Activated naive CD8-positive, alpha-beta T cell treated with anti-CD3 and anti-CD28 coated beads for 36 hours (primary cell): ENCODE measurements around the gene PPIL4. TPM values are rescaled to one million over a fixed set of nuclear protein-coding genes. Genes with fewer than 3 reads are reported as not detected.

Source experiments
- DNase-seq: peaks from one replicate; pipeline ENCODE4 v3.0.0; 2021
- H3K27ac Mint-ChIP-seq: one replicate; pipeline ENCODE4 v1.8.0; 2022; ENCODE audit warnings: mild to moderate bottlenecking, moderate library complexity, mixed read lengths
- H3K27me3 Mint-ChIP-seq: one replicate; pipeline ENCODE4 v1.8.0; 2022; ENCODE audit warnings: mild to moderate bottlenecking, mixed read lengths
- H3K36me3 Mint-ChIP-seq: one replicate; pipeline ENCODE4 v1.8.0; 2021; ENCODE audit warnings: mild to moderate bottlenecking, mixed read lengths
- H3K4me1 Mint-ChIP-seq: one replicate; pipeline ENCODE4 v1.8.0; 2021; ENCODE audit warnings: mixed read lengths
- H3K4me3 Mint-ChIP-seq: one replicate; pipeline ENCODE4 v1.8.0; 2022; ENCODE audit warnings: mild to moderate bottlenecking, moderate library complexity, mixed read lengths
- H3K9me3 Mint-ChIP-seq: one replicate; pipeline ENCODE4 v1.8.0; 2022; ENCODE audit warnings: mixed read lengths
- total RNA-seq, 2 experiments: library from RNA; stranded (reverse); gene quantifications; one replicate each; pipeline ENCODE4 v1.2.3, GENCODE V29; 2021

Gene PPIL4
- total RNA-seq, 2 experiments from 2014 or later = 26.2 to 27.5 TPM

DNA sequence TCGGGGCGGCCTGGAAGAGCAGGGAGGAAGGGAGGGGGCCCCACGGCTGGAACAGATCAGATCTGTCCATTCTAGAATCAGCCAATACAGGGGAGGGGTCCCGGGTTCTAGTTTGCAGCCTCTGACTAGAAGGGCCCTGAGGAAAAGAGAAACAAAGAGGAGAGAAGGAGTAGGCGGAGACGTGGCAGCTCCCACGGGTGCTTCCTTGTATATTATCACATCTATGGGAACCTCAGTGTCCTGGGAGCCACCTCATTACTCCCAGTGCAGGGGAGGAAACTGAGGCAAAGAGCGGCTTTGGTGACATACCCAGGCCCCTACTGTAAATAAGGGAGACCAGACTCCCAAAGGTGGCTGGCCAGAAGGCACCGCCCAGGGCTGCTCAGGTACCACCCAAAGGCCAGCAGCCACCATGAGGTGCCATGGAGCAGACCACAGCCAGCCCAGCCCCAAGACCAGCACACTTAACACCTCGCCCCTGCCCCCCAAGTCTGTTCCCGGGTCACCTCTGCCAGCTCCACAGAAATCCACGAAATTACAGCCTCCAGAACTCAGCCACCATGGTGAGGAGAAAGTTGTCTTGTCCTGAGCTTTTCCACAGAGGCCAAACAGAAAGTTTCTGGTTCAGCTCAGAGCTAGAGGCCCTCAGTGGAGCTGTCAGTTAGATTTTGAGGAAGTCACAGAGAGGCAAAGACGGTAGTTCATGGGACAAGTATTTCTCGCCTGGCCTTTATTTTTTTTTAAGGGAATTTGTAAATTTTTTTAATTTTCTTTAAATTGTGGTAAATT lies 63.1 kb downstream of the PPIL4 start:
- Mint-ChIP-seq H3K4me1 (peaks cover 58% of the 10 kb centered on the region), H3K36me3 (peaks cover 45% of the 10 kb centered on the region), H3K9me3 (no peaks in the 10 kb centered on the region), H3K27ac (peak overlapping the region; percentile 96), H3K4me3 (peak overlapping the region; percentile 89), H3K27me3 (no peaks in the 10 kb centered on the region)
- DNase-seq = no peak

DNA sequence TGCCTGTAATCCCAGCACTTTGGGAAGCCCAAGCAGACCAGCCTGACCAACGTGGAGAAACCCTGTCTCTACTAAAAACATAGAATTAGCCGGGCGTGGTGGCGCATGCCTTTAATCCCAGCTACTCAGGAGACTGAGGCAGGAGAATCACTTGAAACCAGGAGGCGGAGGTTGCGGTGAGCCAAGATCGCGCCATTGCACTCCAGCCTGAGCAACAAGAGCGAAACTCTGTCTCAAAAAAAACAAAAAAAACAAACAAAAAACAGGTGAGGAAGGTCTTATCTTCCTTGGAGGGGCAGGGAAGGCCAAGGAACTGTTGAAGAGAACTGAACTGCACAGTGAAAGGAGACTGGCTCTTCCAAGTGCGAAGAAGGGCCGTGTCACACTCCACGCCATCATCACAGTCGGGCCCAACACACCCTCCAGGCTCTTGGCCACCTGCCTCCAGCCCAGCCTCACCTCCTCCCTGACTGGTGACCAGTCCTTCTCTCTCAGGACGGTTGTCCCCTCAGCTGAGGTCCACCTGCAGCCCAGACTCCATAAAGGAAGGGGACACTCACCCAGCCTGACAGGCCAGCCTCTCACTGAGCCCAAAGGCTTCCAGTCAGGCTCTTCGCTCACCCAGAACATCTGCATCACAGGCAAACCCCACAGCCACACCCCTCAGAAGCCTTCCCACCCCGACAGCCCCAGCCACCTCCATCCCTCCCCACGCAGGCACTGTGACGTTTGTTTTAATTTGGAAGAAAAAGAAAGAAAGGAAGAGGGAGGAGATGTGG lies 65.2 kb downstream of the PPIL4 start:
- no peak for DNase-seq
- Mint-ChIP-seq H3K36me3 (peaks cover 57% of the 10 kb centered on the region), H3K9me3 (no peaks in the 10 kb centered on the region), H3K4me3 (peak overlapping the region; percentile 89), H3K27ac (peak overlapping the region; percentile 96), H3K4me1 (peaks cover 62% of the 10 kb centered on the region), H3K27me3 (no peaks in the 10 kb centered on the region)

DNA sequence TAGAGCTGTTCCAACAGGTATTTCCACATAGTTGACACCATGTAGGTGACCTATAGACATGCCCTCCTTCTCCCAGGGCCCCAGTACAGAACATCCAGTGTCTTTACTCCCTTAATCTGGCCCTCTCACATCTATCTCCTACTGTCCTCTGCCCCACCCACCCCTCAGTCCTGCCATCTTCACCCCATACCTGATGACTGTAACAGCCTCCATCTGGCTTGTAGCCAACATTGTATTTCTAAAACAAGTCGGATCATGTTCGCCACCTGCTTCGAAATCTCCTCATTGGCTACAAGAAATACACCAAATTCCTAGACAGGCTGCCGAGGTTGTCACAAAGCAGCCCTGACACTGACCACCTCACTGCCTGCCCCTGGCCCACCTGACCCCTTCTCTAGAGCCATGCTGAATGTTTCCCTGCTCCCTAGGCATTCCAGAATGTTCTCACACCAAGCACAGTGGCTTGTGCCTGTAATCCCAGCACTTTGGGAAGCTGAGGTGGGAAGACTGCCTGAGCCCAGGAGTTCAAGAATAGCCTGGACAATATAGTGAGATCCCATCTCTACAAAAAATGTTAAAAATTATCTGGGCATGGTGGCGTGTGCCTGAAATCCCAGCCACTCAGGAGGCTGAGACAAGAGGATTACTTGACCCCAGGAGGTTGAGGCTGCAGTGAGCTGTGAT lies 67.1 kb downstream of the PPIL4 start:
- peaks cover 55% of the 10 kb centered on the region for H3K36me3 Mint-ChIP-seq
- peak overlapping the region; percentile 74 for H3K27ac Mint-ChIP-seq
- no peaks in the 10 kb centered on the region for H3K27me3 Mint-ChIP-seq
- no peak for DNase-seq
- no peaks in the 10 kb centered on the region for H3K9me3 Mint-ChIP-seq
- H3K4me1 Mint-ChIP-seq = peaks cover 50% of the 10 kb centered on the region
- H3K4me3 Mint-ChIP-seq = no peak overlapping the region

DNA sequence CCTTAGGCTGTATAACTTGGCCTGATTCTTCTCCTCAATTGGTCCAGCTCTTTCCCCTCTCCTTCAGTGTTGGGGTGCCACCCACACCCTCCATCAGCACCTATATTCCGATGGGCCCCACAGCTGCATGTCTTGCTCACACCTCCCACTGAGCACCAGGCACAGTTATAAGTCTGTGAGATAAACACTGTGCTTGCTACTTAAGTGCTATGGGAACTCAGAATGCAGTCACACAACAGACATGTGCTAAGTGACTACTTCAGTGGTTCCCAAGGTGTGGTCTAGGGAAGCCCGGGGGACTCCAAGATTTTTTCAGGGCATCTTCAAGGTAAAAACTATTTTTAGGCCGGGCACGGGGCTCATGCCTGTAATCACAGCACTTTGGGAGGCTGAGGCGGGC lies 68.3 kb downstream of the PPIL4 start:
- Mint-ChIP-seq H3K36me3 (peaks cover 57% of the 10 kb centered on the region), H3K4me3 (peak overlapping the region; percentile 6), H3K27ac (no peak overlapping the region), H3K4me1 (peaks cover 54% of the 10 kb centered on the region), H3K9me3 (no peaks in the 10 kb centered on the region), H3K27me3 (no peaks in the 10 kb centered on the region)
- DNase-seq = no peak

DNA sequence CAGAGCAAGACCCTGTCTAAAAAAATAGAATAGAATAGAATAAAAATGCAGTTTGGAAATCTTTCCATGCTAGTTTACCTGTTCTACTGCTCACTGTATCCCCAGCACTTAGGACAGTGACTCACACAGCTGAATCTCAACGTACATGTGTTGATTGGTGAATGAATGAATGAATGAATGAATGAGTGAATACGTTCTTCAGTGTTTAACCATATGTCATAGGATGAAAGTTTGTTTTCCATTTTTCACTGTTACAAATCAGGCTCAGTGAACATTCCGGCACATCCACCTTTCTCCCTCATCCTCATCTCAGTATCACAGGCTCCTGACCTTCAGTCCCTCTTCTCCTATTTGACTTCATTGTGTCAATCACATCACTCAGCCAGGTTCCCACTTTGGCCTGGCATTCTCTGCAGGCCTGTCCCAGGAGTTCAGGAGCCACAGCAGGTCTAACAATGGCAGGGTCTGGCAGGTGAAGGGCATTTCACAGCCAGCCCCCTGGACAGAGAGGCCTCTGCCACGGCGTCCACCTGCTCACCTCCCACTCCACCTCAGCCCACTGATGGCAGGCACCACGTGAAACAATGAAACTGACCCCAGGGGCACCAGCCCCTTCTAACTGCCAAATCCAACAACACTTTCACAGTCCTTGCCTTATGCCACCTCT lies 68.9 kb downstream of the PPIL4 start:
- Mint-ChIP-seq H3K4me1 (peaks cover 59% of the 10 kb centered on the region), H3K36me3 (peaks cover 56% of the 10 kb centered on the region), H3K4me3 (no peak overlapping the region), H3K27ac (peak overlapping the region; percentile 11), H3K9me3 (no peaks in the 10 kb centered on the region), H3K27me3 (no peaks in the 10 kb centered on the region)
- DNase-seq = no peak

DNA sequence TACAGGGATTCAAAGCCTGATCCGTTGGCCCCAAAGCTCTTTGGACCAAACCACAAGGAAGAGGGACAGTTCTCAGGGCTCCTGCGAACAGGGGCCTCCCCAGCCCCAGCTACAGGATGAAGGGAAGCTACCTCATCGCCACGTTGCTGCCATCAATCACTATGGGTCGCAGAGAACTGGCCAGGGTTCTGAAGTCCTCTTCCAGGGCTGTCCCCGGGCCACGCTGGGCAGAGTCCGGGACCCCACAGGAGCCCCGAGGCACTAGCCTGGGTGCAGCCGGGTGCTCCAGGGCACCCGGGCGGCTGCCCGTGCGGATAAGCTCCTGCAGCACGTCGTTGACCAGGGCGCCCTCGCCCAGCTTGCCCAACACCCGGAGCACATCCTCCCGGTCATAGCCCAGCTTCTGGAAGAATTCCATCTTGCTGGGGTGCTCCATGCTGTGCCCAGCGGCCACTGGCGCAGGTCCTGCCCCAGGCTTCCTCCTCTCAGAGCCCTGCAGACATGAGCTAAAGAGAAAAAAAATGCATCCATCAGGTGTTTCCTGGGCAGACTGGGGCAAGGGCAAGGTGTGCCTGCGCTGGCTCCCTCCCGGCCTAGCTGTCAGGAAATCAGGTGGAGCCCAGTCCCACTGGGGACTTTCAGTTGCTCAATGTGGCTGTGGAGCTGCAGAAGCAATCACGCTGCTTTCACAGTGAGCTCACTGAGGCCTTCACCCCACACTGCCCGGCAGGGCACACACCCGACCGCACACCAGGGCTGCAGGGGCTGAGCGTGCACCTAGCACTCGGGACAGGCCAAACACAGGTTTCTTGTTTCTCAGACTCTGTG lies 71.5 kb downstream of the PPIL4 start:
- H3K4me3 Mint-ChIP-seq = no peak overlapping the region
- H3K4me1 Mint-ChIP-seq = peaks cover 56% of the 10 kb centered on the region
- no peak for DNase-seq
- no peaks in the 10 kb centered on the region for H3K9me3 Mint-ChIP-seq
- H3K27ac Mint-ChIP-seq = no peak overlapping the region
- H3K36me3 Mint-ChIP-seq = peaks cover 42% of the 10 kb centered on the region
- no peaks in the 10 kb centered on the region for H3K27me3 Mint-ChIP-seq

DNA sequence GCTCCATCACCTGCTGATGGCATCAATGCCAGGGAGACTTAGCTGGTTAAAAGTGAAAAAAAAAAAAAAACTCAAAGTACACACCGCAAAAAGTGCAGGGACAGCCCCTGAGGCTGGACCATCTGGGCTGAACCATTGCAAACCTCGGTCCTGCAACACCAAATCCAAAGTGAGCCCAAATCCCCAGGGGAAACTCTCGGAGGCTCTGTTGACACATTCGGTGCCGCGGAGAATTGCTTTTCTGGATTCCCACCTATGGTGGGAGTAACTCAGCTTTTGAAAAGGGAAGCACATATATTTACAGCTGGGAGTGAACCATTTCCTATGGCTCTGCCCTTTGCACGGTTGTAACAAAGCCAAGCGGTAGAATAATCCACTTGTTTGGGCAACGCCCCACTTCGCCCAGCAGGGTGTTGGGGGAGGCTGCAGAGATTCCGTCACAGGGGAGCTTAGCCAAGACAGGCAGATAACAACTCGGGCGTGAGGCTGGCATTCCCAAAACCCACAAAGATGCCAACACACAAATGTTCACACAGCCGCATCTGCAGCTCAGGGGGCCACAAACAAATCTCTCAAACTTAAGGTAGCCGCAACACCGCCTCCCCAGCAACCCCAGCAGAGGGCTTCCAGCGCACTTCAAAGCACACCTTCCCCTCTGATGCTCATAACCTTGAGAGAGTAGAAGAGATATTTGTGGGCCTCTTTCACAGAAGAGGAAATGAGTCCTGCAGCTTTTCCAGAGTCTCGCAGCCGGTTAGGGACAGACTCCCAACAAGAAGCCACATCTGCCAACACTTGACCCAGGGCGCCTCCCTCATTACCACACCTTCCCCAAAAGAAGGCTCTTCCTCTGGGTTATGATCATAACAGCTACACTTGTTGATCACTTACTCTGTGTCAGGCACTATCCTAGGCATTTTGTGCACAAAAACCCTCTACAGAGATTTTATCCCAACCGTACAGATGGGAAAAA lies 72.5 kb downstream of the PPIL4 start:
- Mint-ChIP-seq H3K27me3 (no peaks in the 10 kb centered on the region), H3K9me3 (no peaks in the 10 kb centered on the region), H3K4me1 (peaks cover 55% of the 10 kb centered on the region), H3K36me3 (peaks cover 40% of the 10 kb centered on the region), H3K27ac (no peak overlapping the region), H3K4me3 (no peak overlapping the region)
- DNase-seq = no peak

DNA sequence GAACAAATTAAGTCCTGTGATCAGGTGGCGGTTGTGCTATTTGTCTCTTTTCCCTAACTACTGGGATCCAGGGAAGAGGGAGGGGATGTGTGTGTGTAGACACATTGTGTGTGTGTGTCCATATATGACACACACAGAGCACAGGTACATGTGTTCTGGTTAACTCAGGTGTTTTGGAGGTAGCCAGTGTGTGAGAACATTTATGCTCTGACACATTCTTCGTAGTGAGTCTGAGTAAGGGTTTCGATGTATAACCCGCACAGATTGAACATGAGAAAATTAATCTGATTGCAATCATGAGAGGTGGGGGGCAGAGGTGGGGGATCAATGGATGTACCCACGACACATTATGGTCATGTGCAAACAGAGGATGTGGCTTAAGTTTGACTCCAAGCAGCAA lies 73.6 kb downstream of the PPIL4 start:
- Mint-ChIP-seq H3K27ac (no peak overlapping the region), H3K36me3 (peaks cover 37% of the 10 kb centered on the region), H3K27me3 (no peaks in the 10 kb centered on the region), H3K4me3 (no peak overlapping the region), H3K4me1 (peaks cover 60% of the 10 kb centered on the region), H3K9me3 (no peaks in the 10 kb centered on the region)
- no peak for DNase-seq

DNA sequence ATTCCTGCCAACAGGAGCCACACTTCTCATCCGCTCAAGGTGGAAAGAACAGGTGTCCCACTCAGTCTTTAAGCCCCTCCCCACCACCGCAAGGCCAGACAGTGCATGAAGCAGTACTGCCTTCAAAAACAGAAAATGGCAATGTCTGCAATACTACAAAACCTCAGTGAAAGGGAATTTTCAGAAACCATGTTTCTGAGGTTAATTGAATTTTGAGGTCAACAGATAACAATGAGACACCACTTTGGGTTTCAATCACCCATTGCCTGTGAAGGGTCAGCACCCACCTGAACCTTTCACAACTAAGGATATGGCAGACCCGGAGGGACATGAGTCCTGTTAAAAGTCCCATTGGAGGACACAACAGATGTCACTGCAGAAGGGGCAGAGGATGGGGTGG lies 74.0 kb downstream of the PPIL4 start:
- DNase-seq = no peak
- Mint-ChIP-seq H3K27me3 (no peaks in the 10 kb centered on the region), H3K4me1 (peaks cover 56% of the 10 kb centered on the region), H3K4me3 (no peak overlapping the region), H3K36me3 (peaks cover 32% of the 10 kb centered on the region), H3K27ac (no peak overlapping the region), H3K9me3 (no peaks in the 10 kb centered on the region)

DNA sequence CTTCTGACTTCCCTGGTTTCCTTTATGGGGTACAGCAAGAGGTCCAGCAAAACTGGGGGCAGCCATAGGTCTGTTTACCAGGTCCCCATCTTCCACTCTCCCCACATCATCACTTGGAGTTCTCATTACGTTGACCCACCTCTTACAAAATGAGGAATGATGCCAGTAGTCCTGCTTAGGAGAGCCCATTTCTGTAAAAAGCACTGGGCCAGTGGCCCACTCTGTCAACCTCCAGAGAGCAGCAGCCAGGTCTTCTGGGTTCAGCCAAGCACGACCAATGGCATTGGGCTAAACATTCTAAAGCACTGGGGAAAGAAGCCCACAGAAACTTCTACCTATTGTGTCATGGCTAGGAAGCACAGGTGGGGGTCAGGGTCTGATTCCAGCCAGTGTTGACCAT lies 74.9 kb downstream of the PPIL4 start:
- peaks cover 30% of the 10 kb centered on the region for H3K36me3 Mint-ChIP-seq
- DNase-seq = no peak

DNA sequence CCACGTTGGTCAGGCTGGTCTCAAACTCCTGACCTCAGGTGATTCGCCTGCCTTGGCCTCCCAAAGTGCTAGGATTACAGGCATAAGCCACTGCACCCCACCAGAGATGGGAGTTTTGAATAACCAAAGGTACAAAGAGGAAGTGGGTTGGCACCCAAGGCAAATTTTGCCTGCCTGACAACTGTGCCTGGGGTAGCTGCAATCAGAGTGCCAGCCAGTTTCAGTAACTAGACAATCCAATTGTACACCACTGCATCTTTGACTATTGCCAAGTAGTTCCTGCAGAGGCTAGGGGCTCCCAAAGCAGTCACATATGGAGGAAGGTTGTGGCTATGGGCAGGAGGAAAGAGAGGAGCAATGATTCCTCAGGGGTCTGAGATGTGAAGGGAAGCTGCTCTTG lies 77.7 kb downstream of the PPIL4 start:
- Mint-ChIP-seq H3K9me3 (no peaks in the 10 kb centered on the region), H3K27me3 (no peaks in the 10 kb centered on the region), H3K27ac (peak overlapping the region; percentile 61), H3K36me3 (peaks cover 35% of the 10 kb centered on the region), H3K4me1 (peaks cover 51% of the 10 kb centered on the region), H3K4me3 (no peak overlapping the region)
- DNase-seq = no peak

More for the DNA sequence above, 74.9 kb downstream of the PPIL4 start:
- H3K4me3 Mint-ChIP-seq = no peak overlapping the region
- H3K9me3 Mint-ChIP-seq = no peaks in the 10 kb centered on the region
- peaks cover 53% of the 10 kb centered on the region for H3K4me1 Mint-ChIP-seq
- no peak overlapping the region for H3K27ac Mint-ChIP-seq
- H3K27me3 Mint-ChIP-seq = no peaks in the 10 kb centered on the region

DNA sequence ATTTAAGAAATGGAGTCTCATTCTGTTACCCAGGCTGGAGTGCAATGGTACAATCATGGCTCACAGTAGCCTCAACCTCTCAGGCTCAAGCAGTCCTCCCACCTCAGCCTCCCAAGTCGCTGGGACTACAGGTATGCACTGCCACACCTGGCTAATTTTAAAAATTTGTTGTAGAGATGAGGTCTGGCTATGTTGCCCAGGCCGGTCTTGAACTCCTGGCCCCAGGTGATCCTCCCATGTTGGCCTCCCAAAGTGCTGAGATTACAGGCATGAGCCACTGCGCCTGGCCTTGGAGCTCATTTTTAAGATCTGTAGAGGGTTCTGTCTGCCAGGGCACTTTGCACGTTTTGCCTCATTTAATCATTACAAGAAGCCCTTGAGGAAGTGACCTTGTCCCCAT lies 78.6 kb downstream of the PPIL4 start:
- no peaks in the 10 kb centered on the region for H3K27me3 Mint-ChIP-seq
- no peaks in the 10 kb centered on the region for H3K9me3 Mint-ChIP-seq
- H3K4me1 Mint-ChIP-seq = peaks cover 42% of the 10 kb centered on the region
- H3K4me3 Mint-ChIP-seq = no peak overlapping the region
- no peak overlapping the region for H3K27ac Mint-ChIP-seq
- peaks cover 41% of the 10 kb centered on the region for H3K36me3 Mint-ChIP-seq
- DNase-seq = no peak

DNA sequence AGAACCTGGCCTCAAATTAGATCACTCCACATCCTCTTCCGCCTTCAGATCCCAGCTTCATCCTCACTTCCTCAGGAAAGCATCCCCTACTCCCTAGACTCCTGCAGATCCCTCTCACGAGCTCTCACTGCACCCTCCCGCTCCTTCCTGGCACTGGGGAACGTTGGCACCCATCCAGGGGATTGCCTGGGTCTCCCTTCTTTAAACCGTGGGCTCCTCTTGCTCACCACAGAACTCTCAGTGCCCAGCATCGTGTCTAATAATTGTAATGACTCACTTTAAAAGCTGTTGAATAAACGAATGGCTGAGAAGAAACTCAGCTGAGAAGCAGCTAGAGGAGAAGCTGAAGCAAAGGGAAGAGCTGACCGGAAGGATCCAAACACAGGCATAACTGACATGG lies 81.4 kb downstream of the PPIL4 start:
- H3K27ac Mint-ChIP-seq = no peak overlapping the region
- no peaks in the 10 kb centered on the region for H3K27me3 Mint-ChIP-seq
- peaks cover 22% of the 10 kb centered on the region for H3K4me1 Mint-ChIP-seq
- H3K36me3 Mint-ChIP-seq = peaks cover 38% of the 10 kb centered on the region
- no peaks in the 10 kb centered on the region for H3K9me3 Mint-ChIP-seq
- no peak overlapping the region for H3K4me3 Mint-ChIP-seq
- DNase-seq = no peak
